Right renal pelvis (tissue), 4 donors: ENCODE results near the gene DRC1. TPM values are rescaled to one million over a fixed set of nuclear protein-coding genes. Genes with fewer than 3 reads are reported as not detected.

ENCODE experiments used
- DNase-seq, 4 donors: peaks; one replicate each; pipeline ENCODE4 v3.0.0-alpha.2; 2013; ENCODE audit warnings: low read depth in 4 of 4, low spot score in 3 of 4, missing footprints in 1 of 4
- polyA plus RNA-seq, 4 donors: library from polyadenylated mRNA; unstranded; fragments of 120-200 nt; gene quantifications; one replicate each; pipeline ENCODE4 v1.2.1, GENCODE V29; 2013; ENCODE audit not compliant: insufficient read length in 4 of 4

The DRC1 gene
- polyA plus RNA-seq, 4 donors, result 2.1 to 3.9 (median 2.8) TPM

DNA sequence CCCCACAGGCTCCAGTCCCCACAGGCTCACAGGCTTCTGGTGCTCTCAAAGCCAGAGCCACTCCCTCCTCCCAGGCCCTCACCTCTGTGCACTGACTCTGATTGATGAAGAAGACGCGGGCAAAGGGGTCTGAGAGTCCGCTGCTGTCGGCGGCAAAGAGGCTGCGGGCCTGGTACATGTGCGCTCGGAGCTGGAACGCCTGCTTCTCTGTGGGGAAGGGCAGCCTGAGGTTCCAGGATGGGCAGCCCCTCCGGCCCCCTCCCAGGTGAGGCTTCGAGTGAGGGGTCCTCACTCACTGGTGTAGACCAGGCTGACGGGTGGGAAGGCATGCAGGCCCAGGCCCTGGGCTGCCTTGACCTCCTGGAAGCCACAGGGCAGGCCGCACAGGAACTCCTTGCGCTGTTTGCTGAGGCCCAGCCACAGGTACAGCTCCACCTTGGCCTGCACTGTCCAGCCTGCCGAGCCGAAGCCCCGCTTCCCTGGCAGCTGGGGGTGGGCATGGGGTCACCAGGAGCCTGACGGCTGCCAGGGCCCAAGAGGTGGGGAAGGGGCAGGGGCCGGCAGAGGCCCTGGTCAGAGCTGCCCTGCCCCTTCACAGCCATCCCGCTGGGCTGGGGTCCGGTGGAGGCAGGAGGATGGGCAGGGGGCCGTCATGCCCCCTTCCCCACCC, 74.2 kb downstream of the DRC1 start:
- DNase-seq, result no peak

DNA sequence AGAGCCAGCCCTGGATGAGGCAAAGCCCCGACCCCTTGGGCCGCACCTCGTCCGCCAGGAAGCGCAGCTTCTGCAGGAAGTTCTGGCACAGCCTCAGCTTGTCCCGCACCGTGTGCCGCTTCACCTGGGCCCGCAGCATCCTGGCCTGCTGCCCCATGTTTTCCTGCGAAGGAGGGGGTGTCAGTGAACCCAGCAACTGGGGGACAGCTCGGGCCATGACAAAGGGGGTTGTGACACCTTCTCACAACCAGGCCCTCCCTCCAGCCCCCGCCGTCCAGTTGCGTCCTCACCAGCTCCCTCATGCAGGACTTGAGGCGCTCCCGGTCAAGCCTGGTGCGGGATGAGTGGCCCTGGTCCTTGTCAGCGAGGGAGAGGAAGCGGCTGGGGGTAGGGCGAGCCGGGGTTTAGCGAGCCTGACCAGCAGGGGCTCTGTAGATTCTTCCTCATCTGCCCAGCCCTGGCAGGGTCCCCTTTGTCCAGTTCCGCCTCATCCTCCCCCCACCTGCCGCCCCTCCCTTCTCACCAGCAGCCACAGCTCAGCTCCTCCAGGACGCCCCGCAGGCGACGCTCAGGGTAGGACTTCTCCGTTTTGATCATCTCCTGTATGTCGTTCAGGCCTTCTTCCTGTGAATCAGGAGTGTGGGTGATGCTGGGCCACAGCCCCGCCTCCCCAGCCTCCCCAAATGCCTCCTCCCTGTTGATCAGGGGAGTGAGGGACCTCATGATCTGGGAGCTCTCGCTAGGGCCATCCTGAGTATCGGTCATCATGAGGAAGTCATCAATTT, 75.6 kb downstream of the DRC1 start:
- DNase-seq, result no peak

DNA sequence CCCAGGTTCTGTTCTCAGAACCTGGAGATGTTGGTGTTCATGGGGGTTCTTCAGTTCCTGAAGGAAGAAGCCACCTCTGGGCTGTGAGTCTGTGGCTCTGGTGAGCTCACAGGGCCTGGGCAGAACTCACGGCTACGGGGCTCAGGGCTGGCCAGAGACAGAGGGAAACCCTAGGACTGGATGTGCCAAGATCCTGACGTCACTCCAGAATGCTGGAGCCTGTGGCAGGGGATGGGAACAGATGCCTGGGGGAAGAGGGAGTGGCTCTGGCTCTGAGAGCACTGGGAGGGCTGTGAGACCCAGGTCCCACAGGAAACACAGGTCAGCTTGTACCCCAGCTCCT, 76.2 kb downstream of the DRC1 start, which contains the start of gene OTOF:
Gene OTOF, minus strand, starts transcription at position 214 of the 343 bp plus-strand sequence.
- DNase-seq, result no peak

DNA sequence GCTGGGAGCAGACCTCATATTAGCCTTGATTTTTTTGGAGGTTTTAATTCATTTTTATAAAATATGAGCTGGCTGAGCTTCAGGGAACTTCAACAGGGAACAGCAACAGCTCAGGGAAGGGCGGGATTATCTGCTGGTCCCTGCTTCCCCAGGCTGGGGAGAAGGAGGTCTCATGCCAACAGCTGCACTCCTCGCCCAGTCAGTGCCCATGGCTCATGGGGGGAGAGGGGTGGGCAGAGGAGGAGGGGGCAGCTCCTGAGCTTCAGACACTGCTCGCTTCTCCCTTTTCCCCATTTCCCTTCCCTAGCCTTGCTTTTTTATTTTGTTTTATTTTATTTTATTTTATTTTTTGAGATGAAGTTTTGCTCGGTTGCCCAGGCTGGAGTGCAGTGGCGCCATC, 76.6 kb downstream of the DRC1 start:
- DNase-seq, result no peak

DNA sequence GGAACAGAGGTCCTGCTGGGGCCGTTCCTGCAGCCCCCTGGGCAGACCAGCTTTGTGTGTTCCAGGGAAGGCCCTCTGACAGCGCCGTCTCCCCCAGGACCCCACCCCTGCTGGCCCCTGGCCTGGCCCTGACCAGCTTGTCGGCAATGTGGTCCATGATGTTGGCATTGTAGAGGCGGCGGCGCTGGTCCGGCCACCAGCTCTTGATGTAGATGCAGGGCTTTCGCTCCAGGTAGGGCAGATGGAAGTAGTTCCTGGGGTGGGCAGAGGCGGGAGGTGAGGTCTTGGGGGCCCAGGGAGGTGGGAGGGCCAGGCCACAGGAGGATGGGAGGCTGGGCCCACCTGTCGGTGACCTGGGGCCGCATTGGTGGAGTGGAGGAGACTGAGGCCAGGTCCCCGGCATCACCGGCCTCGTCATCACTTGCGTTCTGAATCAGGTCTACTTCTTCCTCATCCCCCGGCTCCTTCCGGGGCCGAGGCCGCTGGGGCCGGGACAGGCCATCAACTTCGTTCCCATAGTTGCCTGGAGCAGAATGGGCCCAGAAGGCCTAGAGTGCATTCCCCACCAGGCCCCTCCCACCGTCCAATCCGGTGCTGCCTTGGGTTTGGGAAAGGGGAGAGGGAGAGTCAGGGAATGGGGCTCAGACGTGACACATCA, 77.5 kb downstream of the DRC1 start:
- DNase-seq, result no peak

DNA sequence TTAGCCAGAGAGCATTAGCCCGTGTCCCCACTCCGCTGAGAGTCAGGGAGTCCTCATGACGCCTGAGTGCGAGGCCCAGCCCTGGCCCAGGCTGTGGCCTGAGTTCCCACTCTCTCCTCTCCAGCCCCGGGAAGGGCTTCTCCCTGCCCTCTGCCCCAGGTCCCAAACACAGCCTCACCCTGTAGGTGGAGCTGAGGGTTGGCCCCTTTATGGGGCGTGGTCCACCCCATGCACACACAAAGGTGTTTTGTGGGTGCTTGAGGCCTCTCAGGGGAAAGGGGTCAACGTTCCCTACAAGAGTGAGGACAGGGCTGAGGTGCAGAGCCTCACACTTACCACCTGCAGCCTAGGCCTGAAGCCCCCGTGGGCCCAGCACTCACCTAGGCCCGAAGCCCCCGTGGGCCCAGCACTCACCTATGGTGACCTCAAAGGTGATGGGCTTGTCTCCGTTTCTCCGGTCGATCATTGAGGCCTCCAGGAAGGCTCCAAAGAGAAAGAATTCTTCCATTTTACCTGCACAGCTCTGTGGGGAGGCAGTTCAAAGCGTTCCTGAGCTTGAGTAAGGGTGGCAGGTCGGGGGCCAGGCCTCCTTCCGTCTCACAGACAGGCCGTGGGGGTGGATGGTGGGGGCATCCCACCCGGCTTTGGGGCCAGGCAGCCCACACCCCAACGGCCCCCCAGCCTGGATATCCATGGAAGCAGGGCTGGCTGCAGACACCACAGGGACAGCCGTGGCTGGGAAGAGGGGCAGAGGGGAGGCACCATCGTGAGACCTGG, 78.3 kb downstream of the DRC1 start:
- DNase-seq, result no peak

DNA sequence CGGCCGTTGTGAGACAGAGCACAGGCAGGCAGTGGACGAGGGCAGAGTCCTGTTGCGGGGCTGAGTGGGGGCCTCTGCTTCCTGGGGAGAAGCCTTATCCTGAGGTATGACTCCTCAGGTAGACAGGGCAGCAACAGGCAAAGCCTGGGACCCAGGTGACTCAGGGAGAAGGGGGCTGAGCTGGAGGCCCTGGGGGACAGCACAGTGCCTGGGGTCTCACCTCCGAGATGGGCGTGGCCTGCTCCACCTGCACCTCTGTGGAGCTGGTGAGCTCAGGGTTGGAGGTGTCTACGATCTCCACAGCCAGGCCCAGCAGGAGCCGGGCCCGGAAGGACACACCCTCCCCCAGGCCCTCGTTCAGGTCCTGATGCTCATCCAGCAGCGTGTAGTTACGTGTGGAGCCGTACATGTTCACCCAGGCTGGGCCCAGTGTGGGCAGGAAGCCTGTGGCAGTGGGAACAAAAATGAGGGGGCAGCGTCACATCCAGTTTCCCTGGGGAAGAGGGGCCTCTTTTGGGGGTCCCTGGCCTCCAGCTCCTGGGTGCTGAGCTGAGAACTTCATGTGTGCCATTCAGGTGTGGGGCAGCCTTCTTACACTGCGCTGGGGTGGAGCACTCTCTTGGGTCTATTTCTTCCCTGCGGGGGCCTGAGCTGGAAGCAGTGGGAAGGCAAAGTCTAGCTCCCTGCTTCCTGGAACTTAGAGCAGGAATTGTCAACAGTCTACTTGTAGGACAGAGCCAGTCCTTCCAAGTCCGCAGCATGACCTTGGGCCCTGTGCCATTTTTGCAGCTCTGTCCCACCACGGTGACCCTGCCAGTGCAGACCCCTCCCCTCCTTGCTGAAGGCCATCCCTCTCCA, 79.1 kb downstream of the DRC1 start:
- DNase-seq, result no peak

DNA sequence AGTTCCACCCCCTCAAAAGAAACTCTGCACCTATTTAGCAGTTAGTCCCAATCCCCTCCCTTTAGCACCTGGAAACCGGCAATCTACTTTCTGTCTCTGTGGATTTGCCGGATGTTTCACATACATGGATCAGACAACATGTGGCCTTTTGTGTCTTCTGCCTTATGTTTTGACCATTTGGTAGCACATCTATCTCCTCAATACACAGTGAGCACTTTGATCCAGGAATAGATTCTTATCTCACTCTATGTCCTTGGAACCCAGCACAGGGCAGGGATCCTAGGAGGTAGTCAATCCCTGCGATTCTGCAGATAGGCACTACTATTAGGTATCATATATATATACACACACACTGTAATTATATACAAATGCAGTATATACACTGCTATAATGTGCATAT, 80.0 kb downstream of the DRC1 start:
- DNase-seq, result no peak

DNA sequence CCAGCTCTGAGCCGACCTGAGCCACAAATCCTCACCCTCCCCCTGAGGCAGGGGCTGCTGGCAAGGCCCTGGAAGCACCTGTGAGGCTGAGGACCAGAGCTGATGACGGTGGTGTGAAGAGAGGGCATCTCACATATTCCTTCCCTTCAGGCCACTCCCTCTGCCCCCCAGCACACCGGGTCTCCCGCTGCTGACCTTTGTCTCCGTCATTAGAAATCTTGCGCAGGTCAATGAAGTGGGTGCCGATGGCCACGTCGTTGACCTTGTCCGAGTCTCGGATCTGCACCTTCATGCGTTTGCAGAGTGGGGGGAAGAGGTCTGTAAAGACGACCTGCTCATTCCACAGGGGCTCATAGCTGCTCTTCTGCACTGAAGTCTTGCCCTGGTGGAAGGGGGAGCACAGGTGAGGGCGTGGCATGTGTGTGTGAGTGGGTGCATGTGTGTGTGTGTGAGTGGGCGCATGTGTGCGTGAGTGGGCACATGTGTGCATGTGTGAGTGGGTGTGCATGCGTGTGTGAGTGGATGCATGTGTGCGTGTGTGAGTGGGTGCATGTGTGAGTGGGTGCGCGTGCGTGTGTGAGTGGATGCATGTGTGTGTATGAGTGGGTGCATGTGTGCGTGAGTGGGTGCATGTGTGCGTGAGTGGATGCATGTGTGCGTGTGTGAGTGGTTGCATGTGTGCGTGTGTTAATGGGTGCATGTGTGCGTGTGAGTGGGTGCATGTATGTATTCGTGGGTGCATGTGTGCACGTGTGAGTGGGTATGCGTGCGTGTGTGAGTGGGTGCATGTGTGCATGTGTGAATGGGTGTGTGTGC, 80.7 kb downstream of the DRC1 start:
- DNase-seq, result no peak

DNA sequence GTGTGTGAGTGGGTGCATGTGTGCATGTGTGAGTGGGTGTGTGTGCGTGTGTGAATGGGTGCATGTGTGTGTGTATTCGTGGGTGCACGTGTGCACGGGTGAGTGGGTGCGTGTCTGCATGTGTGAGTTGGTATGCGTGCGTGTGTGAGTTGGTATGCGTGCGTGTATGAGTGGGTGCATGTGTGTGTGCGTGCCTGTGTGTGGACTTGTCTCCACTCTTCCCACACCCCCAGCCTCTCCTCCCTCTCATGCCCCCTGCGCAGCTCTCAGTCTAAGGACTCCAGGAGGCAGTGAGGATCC, 81.3 kb downstream of the DRC1 start:
- DNase-seq, result no peak

DNA sequence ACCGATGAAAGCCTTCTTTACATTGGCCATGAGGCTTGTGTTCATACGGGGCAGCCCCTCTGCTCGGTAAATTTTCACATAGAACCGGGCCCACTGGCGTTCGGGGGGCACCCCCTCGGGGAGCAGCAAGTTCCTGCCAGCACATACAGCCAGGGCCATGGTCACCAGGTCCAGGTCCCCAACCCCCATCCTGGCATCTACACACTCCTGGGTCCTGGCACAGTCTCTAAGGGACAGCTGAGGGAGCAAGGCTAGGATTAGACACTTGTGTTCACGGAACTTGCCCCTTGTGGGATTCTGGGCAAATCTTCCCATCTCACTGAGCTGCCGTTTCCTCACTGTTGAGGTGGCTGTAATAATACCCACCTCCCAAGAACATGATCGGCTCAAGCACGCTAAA, 81.8 kb downstream of the DRC1 start:
- no peak for DNase-seq

DNA sequence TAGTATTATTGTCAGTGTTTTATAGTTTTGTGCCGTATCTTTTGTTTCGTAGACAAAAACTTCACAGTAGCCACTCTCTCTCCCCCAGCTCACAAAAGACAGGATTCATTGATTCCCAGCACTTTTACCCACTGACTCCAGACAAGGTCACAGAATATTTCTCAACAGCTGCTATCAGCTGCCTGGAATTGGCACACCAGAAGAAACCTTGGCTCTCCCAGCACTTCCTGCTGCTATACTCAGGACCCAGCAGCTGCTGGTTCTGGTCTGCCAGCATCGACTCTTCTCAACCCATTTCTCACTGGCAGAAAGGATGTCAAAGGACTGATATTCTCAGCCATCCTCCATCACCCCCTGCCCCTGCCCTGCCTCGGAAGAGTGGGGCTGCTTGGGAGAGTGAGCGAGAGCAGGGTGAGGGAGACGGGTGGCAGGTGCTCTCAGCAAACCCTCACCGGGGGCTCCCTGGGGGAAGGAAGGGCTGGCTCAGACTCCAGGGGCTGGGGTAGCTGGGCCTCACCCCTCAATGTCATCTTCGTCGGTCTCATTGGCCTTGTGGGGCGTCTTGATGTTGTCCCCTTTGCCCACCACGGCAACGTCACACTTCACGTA, 82.3 kb downstream of the DRC1 start:
- DNase-seq, result no peak

DNA sequence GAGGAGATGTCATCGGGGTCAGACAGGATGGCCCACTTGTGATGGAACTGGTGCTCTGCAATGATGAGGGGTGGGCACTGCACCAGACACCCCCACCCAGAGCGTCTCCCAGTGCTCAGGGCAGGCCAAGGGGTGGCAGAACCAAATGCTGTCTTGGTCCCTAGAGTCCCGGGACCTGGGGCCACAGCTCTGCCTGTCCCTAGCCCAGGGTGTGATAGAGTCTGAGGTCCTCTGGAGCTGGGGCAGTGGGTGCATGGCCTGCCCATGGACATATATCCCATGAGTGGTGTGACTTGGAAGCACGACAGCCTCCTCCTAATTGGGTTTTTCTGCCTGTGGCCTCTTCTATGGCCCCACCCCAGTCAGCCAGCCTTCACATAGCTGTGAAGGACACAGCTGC, 82.9 kb downstream of the DRC1 start:
- no peak for DNase-seq

DNA sequence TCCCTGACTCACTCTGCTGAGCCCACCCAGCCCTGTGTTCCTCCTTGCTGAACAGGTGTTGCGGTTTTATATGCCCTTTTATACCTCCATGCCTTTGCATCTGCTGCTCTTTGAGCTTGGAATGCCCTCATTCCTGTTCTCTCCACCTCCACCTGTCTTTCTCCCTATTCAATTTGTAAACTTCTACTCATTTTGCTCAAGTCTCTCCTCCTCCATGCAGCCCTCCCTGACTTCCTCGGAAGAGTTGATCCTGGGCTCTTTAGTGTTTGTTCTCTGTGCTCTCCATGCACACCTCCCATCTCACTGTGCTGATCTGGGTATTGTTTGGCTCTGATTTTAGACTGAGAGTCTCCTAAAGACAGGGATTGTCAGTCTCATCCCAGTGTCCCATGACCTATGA, 83.4 kb downstream of the DRC1 start:
- no peak for DNase-seq

DNA sequence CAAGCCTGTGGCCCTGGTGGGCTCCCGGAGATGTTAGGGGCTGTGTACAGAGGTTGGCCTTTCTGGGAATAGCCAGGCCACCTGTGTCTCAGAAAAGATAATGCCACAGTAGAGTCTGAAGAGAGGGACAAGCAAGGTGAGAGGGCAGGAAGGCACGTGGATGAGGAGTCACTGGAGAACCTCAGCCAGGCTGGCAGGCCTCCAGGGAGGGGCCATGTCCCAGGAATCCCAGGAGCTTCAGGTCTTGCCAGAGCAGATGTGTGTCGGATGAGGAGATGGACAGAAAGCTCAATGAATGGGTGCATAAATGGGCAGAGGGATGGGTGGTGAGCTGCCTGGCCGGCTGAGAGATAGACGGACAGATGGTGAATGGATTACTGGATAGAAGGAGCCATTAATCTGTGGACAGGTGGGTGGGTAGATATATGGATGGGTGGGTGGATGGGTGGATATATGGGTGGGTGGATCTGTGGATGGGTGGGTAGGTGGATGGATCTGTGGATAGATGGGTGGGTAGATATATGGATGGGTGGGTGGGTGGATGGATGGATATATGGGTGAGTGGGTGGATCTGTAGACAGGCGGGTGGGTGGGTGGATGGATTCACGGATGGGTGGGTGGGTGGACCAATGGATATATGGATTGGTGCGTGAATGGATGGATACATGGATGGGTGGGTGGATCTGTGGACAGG, 84.2 kb downstream of the DRC1 start:
- no peak for DNase-seq

DNA sequence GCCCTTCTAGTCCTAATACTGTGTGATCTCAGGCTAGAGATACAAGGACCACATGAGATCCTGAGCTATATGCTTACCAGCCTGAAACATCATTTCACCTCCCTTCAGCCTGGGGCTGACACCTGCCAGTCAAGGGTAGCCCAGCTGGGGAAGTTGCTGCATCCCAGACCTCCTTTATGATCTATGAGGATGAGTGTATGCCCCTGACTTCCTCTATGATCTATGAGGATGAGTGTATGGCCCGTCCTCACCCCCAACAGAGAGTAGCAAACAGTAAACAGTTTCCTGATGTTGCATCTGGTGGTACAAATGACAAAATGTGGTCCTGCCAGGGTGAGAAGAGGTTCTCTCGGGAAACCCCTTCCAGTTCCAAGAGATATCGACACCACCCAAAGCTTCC, 85.1 kb downstream of the DRC1 start:
- no peak for DNase-seq

DNA sequence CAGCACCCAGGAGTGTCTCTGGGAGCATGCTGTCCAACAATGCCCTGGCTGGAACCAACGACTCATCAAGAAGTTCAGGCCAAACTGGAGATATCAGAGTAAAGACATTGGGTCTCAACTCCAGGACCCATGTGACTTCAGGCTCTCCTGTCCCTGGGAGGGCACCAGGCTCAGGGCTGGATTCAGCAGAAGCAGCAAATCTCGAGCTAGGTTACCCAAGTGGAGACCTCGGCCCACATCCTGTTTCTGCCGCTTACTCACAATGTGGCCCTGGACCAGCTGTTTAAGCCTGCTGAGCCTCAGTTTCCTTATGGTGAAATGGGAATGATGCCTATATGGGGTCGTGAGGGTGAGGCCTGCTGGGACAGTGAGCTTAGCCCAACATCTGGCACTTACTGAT, 85.5 kb downstream of the DRC1 start:
- no peak for DNase-seq

DNA sequence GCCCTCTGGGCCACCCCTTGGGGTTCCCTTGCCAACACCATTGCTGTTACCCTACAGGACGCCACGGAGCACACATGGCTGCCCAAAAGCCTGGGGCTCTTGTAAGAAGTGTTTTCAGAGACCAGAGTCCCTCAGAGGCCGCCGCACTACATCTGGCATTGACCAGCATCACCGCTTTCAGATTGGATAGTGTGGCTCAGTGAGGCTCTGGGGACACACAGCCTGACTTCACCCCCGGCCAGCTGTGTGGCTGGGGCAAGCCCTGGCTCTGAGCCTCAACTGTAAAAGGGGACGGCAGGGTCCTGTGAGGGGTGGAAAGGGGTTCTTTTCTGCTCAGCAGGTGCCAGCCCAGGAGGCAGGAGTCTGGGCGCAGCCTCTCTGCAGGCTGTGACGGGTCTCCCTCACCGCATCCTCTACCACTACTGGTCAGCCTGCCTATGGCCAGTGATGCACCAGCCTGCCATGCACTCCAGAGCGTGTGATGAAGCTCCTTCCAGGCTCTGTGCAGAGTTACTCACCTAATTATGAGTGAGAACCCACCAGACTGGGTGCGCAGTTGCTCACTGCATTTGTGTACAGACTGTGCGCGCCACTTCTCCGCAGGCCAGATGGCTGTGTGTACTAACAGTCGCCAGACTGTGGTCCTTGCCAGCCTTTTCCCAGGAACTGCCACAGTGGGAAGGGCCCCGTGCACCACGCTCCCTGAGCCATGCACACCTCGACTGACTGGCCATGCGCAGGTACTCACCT, 86.9 kb downstream of the DRC1 start:
- no peak for DNase-seq
